HL-60 (cell line): ENCODE results near the gene GH2.

Experiments
- CTCF ChIP-seq: IDR thresholded peaks from one replicate; pipeline ENCODE4 v1.5.1; 2011; ENCODE audit warnings: low read length, control low read depth, inconsistent platforms; ENCODE audit not compliant: insufficient read depth
- POLR2AphosphoS5 ChIP-seq: IDR thresholded peaks from 2 replicates; pipeline ENCODE4 v1.6.1; 2012; ENCODE audit warnings: low read depth
- REST ChIP-seq: IDR thresholded peaks from 2 replicates; pipeline ENCODE4 v1.6.1; 2012; ENCODE audit warnings: low read depth; ENCODE audit not compliant: insufficient replicate concordance
- SPI1 ChIP-seq: IDR thresholded peaks from 2 replicates; pipeline ENCODE4 v1.6.1; 2012; ENCODE audit warnings: low read depth, mild to moderate bottlenecking, borderline replicate concordance

GRCh38 chr17:63911657-63912100 is 29.9 kb upstream of the GH2 start:
- peak; percentile 47 for TF ChIP-seq CTCF
- no peak for TF ChIP-seq POLR2AphosphoS5
- TF ChIP-seq REST = no peak
- TF ChIP-seq SPI1 = no peak
